Astrocyte of the spinal cord (primary cell): Measurements from ENCODE around the gene IMMP1L.

ENCODE experiments used
- DNase-seq: peaks from one replicate; pipeline ENCODE4 v3.0.0; 2011; ENCODE audit warnings: low read depth, low spot score
- H3K4me3 ChIP-seq: 2 replicates; pipeline ENCODE4 v1.5.1; 2011; ENCODE audit warnings: low read depth, mild to moderate bottlenecking, low read length, moderate library complexity
- CTCF ChIP-seq: IDR thresholded peaks from 2 replicates; pipeline ENCODE4 v1.5.1; 2012; ENCODE audit warnings: low read depth, mild to moderate bottlenecking, low read length, inconsistent platforms
- in situ Hi-C: cut with HindIII; loops from 2 replicates; pipeline ENCODE4 v1.10.0; 2017; ENCODE audit warnings: low sequenced_read_pairs

Gene IMMP1L

GRCh38 chr11:31479066-31479465 lies 30.4 kb downstream of the IMMP1L start:
- H3K4me3 ChIP-seq = no peak overlapping the region
- no peak for DNase-seq
- no peak for TF ChIP-seq CTCF
- in situ Hi-C loops = no loop called here

- in situ Hi-C loops = no loop called here
- H3K4me3 ChIP-seq = no peak overlapping the region
- no peak for TF ChIP-seq CTCF
- no peak for DNase-seq
These were observed 31.2 kb downstream of the IMMP1L start for GRCh38 chr11:31478223-31478590.

GRCh38 chr11:31477528-31478222 lies 31.7 kb downstream of the IMMP1L start:
- in situ Hi-C loops = no loop called here
- TF ChIP-seq CTCF = no peak
- H3K4me3 ChIP-seq = no peak overlapping the region
- no peak for DNase-seq

GRCh38 chr11:31474083-31474482 lies 35.3 kb downstream of the IMMP1L start:
- no peak for TF ChIP-seq CTCF
- no peak overlapping the region for H3K4me3 ChIP-seq
- no peak for DNase-seq
- in situ Hi-C loops = no loop called here

- TF ChIP-seq CTCF = no peak
- in situ Hi-C loops = no loop called here
- DNase-seq = no peak
- no peak overlapping the region for H3K4me3 ChIP-seq
These were observed 45.0 kb downstream of the IMMP1L start for GRCh38 chr11:31464436-31464835.

- TF ChIP-seq CTCF = no peak
- DNase-seq = no peak
- H3K4me3 ChIP-seq = no peak overlapping the region
- in situ Hi-C loops = no loop called here
These were observed 54.2 kb downstream of the IMMP1L start for GRCh38 chr11:31455177-31455576.
